C4-2B (cell line): Measurements from ENCODE around the gene DPP6.

Source experiments
- H3K27ac ChIP-seq: fragments of 450-650 bp; 2 replicates; pipeline ENCODE4 v1.5.1; 2017
- ZFX ChIP-seq: fragments of 450-650 bp; IDR thresholded peaks from 2 replicates; pipeline ENCODE4 v1.6.1; 2017
- TF ChIP-seq, protein P1 (sequence below): fragments of 450-650 bp; conservative IDR thresholded peaks from 2 replicates; pipeline ENCODE4 v1.5.1; 2017; ENCODE audit warnings: mild to moderate bottlenecking

DPP6 gene

DNA sequence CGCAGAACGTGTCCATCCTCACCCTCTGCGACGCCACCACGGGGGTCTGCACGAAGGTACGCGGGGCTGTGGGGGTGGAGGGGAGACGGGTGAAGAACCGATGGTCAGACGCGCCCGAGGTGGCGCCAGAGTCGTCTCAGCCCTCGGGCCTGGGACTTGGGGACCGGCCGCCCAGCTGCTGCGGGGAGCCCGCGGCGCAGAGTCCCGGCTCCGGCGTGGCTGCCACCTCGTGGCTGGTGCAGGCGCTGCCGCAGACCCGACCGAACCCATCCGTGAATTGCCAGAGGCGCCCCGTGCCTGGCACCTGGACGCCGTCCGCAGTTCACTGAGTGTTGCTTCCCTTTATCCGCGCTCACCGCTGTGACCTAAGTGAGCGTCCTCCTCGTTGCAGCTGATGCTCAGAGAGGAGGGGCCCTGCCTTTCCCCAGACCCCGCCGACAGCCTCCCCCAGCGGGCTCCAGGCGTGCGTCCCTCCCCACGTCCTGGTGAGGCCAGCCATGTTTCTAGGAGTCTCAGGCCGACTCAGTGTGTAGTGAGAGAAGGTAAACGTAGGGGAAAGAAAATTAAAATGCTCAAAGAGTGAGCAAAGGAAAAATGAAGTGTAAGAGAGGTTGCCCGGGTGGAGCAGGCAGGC lies 742.1 kb downstream of the DPP6 start:
- H3K27ac ChIP-seq, result no peak overlapping the region
- no peak for TF ChIP-seq ZFX
- TF ChIP-seq, protein P1, sequence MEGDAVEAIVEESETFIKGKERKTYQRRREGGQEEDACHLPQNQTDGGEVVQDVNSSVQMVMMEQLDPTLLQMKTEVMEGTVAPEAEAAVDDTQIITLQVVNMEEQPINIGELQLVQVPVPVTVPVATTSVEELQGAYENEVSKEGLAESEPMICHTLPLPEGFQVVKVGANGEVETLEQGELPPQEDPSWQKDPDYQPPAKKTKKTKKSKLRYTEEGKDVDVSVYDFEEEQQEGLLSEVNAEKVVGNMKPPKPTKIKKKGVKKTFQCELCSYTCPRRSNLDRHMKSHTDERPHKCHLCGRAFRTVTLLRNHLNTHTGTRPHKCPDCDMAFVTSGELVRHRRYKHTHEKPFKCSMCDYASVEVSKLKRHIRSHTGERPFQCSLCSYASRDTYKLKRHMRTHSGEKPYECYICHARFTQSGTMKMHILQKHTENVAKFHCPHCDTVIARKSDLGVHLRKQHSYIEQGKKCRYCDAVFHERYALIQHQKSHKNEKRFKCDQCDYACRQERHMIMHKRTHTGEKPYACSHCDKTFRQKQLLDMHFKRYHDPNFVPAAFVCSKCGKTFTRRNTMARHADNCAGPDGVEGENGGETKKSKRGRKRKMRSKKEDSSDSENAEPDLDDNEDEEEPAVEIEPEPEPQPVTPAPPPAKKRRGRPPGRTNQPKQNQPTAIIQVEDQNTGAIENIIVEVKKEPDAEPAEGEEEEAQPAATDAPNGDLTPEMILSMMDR, result peak; percentile 93

DNA sequence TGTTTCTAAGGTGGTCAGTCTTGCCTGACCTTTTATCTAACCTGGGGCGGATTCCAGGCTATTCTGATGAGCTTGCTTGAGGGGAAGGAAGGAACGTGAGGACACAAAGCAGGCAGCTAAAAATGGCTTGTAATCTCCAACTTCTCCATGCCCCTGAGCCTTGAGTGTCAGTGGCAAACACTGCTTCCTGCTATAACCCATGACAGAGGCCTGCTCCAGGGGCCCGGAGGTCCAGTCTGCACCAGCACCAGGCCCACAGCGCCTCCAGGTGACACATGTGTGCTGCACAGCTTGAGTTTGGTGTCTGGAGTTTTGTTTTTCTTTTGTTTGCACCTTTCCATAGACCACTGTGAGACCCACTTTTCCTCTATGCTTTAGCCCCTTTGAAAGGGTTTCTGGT lies 742.8 kb downstream of the DPP6 start:
- no peak overlapping the region for H3K27ac ChIP-seq

DNA sequence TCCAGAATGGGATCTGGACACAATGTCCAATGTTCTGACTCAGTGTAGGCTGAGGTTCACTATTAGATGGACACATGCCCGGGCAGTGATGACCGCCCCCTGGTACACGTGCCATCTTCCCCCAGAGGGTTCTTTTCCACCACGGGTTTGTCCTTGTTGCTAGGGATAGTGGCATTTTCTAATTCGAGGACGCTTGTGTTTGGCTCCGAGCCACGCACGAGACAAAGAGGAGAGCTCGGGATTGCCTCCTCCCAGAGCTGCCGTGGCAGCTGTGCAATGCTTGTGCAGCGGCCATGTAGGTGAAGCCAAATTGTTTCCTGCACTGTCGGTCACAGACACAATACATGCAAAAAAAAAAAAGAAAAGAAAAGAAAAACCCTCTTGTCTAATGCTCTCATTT lies 743.2 kb downstream of the DPP6 start:
- no peak overlapping the region for H3K27ac ChIP-seq
- TF ChIP-seq, protein P1, result no peak
- no peak for TF ChIP-seq ZFX

More for the DNA sequence above, 742.8 kb downstream of the DPP6 start:
- TF ChIP-seq ZFX, result no peak
- TF ChIP-seq, protein P1, result no peak

DNA sequence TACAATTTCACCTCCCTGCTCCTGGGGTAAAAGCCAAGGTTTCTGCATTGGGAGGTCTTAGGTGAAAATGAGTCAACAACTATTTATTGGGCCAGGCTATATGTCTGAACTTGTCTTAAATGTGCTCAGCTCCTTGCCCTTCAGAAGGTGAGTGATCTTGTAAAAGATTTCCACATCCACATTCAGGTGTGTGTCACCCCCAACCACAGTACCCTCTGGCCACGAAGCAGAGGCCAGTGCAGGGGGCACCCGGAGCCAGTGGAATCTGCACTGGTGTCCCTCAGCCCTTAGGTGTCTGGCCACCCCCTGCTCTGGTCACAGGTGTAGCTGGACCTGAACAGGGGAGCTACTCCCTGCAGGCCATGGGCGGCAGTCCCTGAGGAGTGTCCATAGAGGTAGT lies 752.3 kb downstream of the DPP6 start:
- H3K27ac ChIP-seq, result no peak overlapping the region
- TF ChIP-seq, protein P1, result no peak
- no peak for TF ChIP-seq ZFX

DNA sequence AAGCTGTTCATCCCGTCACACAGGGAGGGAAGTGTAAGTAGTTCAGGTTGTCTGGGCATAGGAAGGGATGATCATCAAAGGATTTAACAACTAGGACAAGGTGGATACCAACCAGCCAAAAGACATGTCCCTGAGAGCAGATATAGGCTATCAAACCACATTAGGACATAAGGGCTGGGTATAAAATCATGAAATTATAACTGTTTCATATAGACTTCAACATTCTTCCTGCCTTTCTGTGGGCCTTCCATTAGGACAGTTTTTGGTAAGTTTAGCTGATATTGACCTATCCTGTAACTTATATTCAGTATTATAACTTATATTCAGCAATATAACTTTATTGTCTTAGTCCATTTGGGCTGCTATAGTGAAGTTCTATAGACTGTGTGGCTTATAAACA lies 759.8 kb downstream of the DPP6 start:
- no peak for TF ChIP-seq ZFX
- TF ChIP-seq, protein P1, result no peak
- no peak overlapping the region for H3K27ac ChIP-seq

DNA sequence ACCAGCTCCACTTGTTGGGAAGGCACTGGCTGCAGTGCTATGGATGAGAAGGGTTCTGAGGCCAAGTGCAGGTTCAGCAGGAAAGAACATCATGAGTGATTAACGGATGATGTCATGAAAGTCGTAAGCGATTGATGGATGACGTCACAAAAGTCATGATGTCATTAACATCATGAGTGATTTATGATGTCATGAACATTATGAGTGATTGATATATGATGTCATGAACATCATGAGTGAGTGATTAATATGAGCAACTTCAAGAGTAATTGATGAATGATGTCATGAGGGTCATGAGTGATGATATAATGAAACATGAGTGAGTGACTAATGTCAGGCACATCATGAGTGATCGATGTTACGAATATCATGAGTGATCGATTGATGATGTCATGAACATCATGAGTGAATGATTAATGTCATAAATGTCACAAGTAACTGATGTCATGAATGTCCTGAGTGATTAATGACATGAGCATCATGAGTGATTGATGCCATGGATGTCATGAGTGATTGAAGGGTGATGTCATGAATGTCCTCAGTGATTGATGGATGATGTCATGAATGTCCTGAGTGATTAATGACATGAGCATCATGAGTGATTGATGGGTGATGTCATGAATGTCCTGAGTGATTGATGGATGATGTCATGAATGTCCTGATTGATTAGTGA lies 765.2 kb downstream of the DPP6 start:
- TF ChIP-seq, protein P1, result no peak
- no peak for TF ChIP-seq ZFX
- no peak overlapping the region for H3K27ac ChIP-seq

DNA sequence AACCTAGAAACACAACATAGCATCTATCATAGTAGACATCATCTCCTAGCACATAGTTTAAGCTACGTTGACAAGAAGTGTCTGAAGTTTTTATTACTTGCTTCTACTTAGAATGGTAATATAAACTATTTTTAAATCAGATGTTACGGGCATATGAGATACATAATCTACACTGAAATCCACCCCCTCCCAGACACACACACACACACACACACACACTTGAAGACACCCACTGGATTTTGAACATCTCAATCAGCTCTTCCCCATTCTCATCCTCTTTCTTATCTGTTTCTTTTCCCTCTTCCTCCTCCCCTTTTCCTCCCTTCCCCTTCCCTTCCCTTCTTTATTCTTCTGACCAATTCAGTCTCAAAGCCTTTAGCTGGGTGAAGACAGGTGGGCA lies 774.8 kb downstream of the DPP6 start:
- H3K27ac ChIP-seq, result no peak overlapping the region
- TF ChIP-seq ZFX, result no peak
- TF ChIP-seq, protein P1, result no peak
